ENCODE results near the gene FOLR2.

Gene FOLR2

DNA sequence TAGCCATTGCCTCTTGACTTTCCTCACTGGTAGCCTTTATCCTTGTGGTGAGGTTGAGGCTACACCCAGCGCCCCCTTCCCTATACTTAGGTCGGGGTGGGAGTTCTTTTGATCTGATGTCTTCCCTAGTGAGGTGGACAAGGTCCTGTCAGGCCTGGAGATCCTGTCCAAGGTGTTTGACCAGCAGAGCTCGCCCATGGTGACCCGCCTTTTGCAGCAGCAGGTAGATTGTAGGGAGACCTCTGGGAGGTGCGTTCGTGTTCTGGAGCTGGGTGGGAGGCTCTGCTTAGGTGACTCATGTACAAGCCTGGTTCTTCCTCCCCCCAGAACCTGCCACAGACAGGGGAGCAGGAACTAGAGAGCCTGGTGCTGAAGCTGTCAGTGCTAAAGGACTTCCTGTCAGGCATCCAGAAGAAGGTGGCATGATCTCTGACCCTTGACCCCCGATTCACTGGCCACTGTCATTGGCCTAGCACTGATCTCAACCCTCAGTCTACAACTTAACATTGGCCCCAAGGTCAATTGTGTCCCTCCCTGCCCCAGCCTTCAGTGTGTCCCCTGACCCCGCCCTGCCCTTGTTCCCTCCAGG lies 12.8 kb downstream of the FOLR2 start:
- FAIRE-seq: no peak
- no peak for DNase-seq (ENCODE audit: insufficient read length, low spot score)

DNA sequence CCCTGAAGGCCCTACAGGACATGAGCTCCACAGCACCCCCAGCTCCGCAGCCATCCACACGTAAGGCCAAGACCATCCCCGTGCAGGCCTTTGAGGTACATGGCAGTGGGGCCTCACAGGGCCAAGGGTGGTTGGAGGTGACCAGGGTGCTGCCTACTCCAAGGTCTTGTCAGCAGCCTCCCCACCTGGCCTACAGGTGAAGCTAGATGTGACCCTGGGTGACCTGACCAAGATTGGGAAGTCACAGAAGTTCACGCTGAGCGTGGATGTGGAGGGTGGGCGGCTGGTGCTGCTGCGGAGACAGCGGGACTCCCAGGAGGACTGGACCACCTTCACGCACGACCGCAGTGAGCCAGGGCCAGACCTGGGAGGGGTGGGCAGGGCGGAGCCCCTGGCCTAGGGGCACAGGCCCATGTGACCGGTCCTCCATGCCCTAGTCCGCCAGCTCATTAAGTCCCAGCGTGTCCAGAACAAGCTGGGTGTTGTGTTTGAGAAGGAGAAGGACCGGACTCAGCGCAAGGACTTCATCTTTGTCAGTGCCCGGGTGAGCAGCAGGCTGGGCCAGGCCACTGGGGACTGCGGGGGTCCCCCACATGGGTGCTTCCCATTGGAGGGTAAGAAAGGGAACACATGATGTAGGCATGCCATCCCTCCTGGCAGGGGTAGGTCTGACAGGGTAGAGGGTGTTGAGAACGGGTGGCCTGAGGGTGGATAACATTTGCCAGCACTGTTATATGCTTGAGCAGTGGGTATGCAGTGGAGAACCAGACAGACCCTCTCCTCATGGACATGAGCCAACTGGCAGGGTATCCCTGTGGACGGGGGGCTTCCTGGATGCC lies 13.6 kb downstream of the FOLR2 start:
- FAIRE-seq (no peak), DNase-seq (ENCODE audit: insufficient read length, low spot score) (no peak)

DNA sequence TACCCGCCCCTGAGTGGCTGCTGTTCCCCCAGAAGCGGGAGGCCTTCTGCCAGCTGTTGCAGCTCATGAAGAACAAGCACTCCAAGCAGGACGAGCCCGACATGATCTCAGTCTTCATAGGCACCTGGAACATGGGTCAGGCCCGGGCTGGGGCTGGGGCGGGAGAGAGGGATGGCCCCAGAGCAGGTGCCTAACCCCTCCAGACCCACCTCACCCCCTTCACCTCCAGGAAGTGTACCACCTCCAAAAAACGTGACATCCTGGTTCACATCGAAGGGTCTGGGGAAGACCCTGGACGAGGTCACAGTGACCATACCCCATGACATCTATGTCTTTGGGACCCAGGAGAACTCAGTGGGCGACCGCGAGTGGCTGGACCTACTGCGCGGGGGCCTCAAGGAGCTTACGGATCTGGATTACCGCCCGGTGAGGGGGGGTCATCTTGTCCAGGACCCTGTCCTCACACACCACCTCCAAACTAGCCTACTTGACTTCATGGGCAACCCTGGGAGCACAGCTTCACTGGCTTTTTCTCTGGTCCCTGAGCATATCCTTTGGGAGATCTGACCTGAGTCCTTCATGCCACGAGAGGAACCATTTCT lies 14.3 kb downstream of the FOLR2 start:
- FAIRE-seq: no peak
- DNase-seq (ENCODE audit: insufficient read length, low spot score): no peak

DNA sequence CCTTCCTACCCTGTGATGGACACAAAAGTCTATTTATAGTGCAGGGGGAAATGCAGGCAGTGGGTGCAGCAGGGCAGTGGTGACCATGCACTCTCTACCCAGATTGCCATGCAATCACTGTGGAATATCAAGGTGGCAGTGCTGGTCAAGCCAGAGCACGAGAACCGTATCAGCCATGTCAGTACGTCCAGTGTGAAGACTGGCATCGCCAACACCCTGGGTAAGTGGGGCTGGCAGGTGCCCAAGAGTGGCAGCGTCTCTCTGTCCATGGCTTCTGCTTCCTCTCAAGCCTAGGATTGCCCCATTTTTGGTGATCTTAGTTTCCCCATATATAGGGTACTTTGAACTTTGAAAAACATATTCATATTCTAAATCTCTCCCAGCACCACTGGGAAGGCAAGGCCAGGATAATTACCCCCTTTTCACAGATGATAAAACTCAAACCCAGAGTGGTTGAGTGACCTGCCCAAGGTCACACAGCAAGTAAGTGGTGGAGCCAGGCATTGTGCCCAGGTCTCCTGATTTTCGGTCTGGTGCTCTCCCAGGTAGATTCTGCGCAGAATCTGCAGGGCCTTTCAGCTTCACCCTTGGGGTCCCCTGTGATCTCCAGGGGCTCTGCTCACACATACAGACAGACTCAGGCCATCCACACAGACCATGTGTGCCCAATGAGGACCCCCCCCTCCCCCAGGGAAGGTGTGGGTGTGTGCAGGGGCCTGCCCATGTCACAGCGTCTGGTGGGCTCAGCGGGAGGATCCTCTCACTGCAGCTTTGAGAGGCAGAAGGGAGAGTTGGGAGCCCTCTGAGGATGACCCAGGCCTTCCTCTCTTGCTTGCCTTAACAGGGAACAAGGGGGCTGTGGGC lies 15.0 kb downstream of the FOLR2 start:
- FAIRE-seq (peak; percentile 93), DNase-seq (ENCODE audit: insufficient read length, low spot score) (no peak)

DNA sequence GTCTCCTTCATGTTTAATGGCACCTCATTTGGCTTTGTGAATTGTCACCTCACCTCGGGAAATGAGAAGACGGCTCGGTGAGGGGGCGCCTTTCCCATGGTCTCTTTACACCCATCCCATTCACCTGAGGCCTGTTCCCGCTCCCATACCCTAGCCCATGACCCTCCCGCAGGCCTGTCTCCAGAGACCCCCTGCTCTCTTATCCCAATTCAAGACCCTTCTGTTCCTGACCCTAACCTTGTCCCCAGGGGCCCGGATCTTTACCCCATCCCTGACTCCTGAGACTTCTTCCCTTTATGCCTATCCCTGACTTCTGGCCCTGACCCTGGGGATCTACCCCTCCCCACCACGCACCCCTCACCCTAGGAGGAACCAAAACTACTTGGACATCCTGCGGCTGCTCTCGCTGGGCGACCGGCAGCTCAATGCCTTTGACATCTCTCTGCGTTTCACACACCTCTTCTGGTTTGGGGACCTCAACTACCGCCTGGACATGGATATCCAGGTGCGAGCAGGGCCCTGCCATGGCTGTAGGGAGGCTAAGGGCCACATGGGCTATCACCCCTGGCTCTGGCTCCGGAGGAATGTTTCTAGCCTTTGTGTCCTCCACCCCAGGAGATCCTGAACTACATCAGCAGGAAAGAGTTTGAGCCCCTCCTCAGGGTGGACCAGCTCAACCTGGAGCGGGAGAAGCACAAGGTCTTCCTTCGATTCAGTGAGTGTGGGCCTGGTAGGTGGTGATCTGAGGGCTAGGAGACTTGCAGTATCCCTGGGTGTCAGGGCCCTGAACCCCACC lies 15.9 kb downstream of the FOLR2 start:
- FAIRE-seq (no peak), DNase-seq (ENCODE audit: insufficient read length, low spot score) (no peak)

DNA sequence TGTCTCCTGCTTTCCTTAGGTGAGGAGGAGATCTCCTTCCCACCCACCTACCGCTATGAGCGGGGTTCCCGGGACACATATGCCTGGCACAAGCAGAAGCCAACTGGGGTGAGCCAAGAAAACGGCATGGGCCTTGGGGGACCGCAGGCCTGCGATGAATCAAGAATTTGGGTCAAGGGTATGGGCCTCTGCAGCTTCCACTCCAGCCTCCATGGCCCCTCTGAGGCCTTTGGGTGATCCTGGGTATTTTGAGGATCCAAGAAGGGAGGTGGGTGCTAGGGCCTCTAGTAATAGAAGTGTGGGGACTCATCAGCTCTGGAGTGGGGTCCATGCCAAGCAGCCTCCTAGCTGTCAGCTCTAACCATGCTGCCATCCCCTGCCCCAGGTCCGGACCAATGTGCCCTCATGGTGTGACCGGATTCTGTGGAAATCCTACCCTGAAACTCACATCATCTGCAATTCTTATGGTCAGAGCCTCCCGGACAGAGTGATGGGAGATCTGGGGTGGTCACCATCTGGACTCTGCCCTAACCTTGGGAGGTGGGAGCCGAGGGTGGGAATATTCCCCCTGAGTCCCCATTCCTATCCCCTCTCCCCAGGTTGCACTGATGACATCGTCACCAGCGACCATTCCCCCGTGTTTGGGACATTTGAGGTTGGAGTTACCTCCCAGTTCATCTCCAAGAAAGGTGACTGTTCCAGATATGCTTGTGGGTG lies 16.6 kb downstream of the FOLR2 start:
- FAIRE-seq: no peak

DNA sequence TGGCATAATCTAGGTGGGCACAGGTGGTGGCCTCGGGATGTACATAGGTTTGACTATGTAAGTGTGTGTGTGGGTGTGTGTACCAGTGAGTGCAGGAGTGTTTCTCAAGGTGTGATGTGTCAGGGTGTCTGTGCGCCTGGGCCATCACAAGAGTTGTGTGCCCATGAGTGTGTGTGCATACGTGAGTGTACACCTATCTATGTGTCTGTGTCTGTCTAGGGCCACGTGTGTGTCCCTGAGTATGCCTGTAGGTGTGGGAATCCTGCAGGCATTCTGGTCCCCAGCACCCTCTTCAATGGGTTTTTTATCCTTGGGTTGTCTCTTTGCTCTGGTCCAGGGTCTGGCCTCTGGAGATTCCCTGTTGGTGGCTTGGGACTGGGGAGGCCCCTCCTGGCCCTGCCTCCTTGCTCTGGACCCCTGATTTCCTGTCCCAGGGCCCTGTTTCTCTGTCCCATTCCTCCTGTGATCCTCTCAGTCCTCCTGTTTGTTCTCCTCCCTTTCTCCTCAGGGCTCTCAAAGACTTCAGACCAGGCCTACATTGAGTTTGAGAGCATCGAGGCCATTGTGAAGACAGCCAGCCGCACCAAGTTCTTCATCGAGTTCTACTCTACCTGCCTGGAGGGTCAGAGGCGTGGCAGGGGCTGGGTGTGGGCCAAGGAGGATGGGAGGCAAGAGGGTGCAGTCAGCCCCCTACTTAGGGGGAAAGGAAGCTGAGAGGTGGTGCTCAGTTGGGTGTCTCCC lies 17.3 kb downstream of the FOLR2 start:
- FAIRE-seq: peak; percentile 74
- no peak for DNase-seq (ENCODE audit: insufficient read length, low spot score)

More for the DNA sequence above, 16.6 kb downstream of the FOLR2 start:
- no peak for DNase-seq (ENCODE audit: insufficient read length, low spot score)

DNA sequence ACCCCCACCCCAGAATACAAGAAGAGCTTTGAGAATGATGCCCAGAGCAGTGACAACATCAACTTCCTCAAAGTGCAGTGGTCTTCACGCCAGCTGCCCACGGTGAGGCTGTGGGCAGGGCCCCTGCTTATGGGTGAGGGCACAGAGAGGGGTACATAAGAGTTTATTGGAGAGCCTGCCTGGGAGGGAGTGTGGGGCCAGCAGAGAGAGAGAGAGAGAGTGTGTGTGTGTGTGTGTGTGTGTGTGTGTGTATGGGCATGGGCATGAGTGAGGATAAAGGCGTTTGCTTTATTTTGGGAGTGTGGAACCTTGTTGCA lies 17.9 kb downstream of the FOLR2 start:
- DNase-seq (ENCODE audit: insufficient read length, low spot score) (no peak), FAIRE-seq (no peak)

DNA sequence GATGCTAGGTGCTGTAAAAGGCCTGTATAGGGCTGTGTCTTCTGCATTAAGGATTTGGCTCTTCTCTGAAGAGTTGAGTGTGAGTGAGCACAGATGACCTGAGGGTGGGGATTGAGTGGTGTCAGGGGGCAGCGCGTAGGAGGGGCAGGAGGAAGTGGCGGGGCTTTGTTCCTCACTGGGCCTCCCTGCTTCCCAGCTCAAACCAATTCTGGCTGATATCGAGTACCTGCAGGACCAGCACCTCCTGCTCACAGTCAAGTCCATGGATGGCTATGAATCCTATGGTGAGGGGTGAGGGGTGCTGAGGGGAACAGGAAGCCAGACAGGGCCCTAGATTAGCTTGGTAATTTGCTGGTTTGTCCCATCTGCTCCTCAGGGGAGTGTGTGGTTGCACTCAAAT lies 18.3 kb downstream of the FOLR2 start:
- DNase-seq (ENCODE audit: insufficient read length, low spot score) (no peak), FAIRE-seq (no peak)

DNA sequence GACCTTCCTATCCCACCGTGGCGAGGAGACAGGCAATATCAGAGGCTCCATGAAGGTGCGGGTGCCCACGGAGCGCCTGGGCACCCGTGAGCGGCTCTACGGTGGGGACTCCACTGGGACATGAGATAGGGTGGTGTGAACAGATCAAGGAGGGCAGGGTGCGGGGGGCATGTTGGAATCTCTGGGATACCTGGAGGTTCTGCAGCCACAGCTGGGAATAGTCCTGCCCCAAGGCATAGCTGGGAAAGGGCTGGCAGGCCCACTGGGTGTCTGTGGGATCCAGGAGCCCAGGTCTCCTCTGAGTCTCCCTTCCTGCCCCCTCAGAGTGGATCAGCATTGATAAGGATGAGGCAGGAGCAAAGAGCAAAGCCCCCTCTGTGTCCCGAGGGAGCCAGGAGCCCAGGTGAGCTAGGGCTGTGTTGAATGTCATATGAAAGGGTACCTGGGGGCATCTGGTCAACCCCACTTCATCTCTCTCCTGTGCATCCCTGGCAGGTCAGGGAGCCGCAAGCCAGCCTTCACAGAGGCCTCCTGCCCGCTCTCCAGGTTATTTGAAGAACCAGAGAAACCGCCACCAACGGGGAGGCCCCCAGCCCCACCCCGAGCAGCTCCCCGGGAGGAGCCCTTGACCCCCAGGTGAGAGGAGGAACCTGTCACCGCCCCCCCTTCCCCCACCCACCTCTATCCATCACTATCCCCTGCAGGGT lies 18.9 kb downstream of the FOLR2 start:
- no peak for DNase-seq (ENCODE audit: insufficient read length, low spot score)
- no peak for FAIRE-seq

DNA sequence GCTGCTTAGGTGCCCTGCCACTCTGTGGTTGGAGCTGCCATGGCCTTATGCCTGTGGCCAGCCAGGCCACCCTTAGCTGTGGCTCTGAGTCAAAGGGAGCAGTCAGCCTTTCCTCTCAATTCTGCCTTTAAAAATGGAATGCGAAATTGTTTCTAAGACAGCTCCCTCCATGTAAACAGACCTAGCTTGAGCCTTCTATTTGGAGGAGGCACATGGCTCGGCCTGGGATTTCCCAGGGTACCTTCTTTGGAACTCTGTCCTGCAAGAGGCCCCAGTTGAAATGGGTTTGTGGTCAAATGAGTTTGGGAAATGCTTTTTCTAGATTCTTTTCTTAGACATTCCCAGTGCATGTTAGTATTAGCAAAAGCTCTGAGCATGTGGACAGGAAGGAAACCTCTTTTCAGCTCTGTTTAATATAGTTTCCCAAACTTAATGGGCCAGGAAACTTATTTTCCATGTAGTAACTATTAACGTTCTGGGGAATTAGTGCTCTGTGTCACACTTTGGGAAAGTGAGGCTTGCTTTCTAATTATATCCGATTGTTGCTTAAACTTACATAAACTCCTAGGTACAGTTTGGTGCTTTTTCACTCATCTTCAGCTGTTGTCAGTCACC lies 19.6 kb downstream of the FOLR2 start:
- DNase-seq (ENCODE audit: insufficient read length, low spot score) (no peak), FAIRE-seq (no peak)

DNA sequence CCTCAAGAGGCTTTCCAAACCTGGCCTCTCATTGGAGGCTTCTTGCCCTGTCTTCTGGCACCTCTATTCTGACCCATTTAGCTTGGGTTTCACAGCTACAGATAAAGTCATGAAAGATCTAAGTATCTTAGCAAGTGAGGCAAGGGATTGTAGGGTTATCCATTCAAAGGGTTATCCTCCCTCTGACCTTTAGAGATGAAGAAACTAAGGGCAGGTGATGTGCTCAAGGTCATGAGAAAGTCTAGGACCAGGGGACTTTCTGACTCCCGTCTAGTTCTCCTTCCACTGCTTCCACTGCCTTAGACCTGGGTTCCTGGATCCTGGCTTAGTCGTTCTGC lies 20.1 kb downstream of the FOLR2 start:
- FAIRE-seq: no peak
- no peak for DNase-seq (ENCODE audit: insufficient read length, low spot score)

DNA sequence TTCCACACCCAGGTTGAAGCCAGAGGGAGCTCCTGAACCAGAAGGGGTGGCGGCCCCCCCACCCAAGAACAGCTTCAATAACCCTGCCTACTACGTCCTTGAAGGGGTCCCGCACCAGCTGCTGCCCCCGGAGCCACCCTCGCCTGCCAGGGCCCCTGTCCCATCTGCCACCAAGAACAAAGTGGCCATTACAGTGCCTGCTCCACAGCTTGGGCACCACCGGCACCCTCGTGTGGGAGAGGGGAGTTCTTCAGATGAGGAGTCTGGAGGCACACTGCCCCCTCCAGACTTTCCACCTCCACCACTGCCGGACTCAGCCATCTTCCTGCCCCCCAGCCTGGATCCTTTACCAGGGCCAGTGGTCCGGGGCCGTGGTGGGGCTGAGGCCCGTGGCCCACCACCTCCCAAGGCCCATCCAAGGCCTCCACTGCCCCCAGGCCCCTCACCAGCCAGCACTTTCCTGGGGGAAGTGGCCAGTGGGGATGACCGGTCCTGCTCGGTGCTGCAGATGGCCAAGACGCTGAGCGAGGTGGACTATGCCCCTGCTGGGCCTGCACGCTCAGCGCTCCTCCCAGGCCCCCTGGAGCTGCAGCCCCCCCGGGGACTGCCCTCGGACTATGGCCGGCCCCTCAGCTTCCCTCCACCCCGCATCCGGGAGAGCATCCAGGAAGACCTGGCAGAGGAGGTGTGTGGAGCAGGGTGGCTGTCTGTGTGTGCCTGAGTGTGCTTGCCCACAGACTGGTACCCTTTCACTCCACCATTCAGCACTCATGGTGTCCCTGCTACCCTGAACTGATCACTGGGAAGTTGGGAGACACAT lies 20.7 kb downstream of the FOLR2 start:
- no peak for DNase-seq (ENCODE audit: insufficient read length, low spot score)

DNA sequence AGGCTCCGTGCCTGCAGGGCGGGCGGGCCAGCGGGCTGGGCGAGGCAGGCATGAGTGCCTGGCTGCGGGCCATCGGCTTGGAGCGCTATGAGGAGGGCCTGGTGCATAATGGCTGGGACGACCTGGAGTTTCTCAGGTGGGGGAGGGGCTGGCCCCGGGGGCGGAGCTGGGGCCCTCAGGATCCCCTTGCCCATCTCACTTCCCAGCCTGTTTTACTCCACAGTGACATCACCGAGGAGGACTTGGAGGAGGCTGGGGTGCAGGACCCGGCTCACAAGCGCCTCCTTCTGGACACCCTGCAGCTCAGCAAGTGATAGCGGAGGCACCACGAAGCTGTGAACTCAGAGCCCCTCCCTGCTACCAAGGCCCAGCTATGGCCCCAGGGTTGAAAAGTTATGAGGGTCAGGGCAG lies 21.5 kb downstream of the FOLR2 start:
- DNase-seq (ENCODE audit: insufficient read length, low spot score) (peak; percentile 73), FAIRE-seq (no peak)

More for the DNA sequence above, 20.7 kb downstream of the FOLR2 start:
- FAIRE-seq: no peak

DNA sequence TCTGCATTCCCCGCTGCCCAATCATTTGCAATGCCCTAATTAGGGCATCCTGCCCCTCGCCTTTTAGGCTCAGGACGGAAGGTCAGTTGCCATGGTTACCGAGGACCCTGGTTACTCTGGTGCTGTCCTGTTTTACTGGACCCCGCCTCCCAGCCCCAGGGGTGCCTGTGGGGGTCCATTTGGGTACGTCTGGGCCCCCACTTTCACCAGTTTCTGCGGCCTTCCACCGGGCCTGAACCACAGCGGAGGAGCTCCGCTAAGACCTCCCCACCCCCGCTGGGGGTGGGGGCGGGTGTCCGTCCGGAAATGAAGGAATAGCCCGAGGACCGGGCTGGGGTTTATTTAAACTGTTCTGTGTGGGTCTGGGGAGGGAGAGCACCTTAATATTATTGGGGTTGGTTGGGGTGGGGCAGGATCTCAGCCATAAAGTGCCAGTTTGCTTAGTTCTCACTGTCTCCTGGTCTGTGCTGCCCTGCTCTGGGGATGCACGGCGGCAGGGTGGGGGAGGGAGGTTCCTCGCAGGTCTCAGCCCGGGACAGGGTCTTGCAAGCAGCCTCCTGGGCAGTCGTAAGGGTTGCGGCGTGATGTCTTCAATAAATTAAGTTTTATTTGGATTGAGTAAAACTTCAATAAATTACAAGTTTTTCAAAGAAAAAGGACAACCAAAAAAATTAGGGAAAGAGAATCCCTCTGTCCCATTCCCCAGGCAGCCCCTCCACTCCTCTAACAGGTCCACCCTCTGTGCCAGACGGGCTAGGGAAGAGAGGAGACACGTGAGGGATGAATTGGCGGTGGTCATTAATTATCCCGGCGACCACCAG lies 22.1 kb downstream of the FOLR2 start:
- DNase-seq (ENCODE audit: insufficient read length, low spot score): no peak
- FAIRE-seq: no peak

DNA sequence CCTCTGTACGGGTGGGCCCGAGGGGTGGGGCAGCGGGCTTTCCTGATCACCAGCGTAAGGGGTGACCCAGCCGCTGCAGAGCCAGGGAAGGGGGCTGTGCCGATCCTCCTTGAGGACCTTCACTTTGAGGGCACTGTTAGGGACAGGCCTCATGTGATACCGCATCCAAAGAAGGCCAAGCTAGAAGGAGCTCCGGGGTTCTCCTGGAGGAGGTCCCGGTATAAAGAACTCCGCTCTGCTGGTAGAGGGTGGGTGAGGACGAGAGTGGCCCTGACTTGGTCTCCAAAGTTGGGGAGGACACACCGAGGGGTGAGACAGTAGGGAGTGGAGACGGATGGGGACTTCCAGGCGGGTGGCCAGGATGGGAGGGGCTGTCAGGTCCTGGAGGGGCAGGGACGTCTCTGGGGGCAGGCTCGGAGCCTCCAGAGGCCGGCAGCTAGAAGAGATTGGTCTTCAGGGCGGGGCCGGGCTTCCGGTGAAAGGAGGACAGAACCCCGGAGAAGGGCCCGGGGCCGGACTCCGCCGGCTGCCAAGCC lies 22.8 kb downstream of the FOLR2 start:
- FAIRE-seq: no peak
- DNase-seq (ENCODE audit: insufficient read length, low spot score): no peak
